K562 (cell line): Measurements from ENCODE around the gene CYTH4. TPM values are rescaled to one million over a fixed set of nuclear protein-coding genes. Genes with fewer than 3 reads are reported as not detected.

ENCODE experiments used
- ADNP ChIP-seq: fragments of 200-800 bp; sonication (Bioruptor generic); IDR thresholded peaks from 2 replicates; pipeline ENCODE4 v1.6.1; 2016; ENCODE audit warnings: missing genetic modification characterization, missing compliant biosample characterization
- CHD7 ChIP-seq: fragments of 200-600 bp; sonication (generic); IDR thresholded peaks from one replicate; pipeline ENCODE4 v1.6.1; 2012; ENCODE audit warnings: mild to moderate bottlenecking, low read depth, low read length, inconsistent platforms
- CLOCK ChIP-seq: fragments of 250-450 bp; sonication (Bioruptor Pico); IDR thresholded peaks from 2 replicates; pipeline ENCODE4 v1.4.0; 2020; ENCODE audit warnings: mild to moderate bottlenecking, moderate library complexity, borderline replicate concordance
- DDX20 ChIP-seq: fragments of 450-650 bp; IDR thresholded peaks from 2 replicates; pipeline ENCODE4 v1.6.1; 2016; ENCODE audit warnings: missing genetic modification characterization, low read depth, mild to moderate bottlenecking, missing compliant biosample characterization, moderate library complexity
- HDAC2 ChIP-seq: fragments of 450-650 bp; IDR thresholded peaks from 2 replicates; pipeline ENCODE4 v1.6.1; 2016; ENCODE audit warnings: mild to moderate bottlenecking
- HMG20B ChIP-seq: fragments of 250-450 bp; sonication (Bioruptor Pico); IDR thresholded peaks from 2 replicates; pipeline ENCODE4 v1.5.0; 2021; ENCODE audit warnings: mild to moderate bottlenecking
- MEIS2 ChIP-seq: fragments of 450-650 bp; IDR thresholded peaks from 2 replicates; pipeline ENCODE4 v1.6.1; 2014; ENCODE audit warnings: mild to moderate bottlenecking; ENCODE audit not compliant: partially characterized antibody
- NCOA6 ChIP-seq: fragments of 450-650 bp; IDR thresholded peaks from 2 replicates; pipeline ENCODE4 v1.6.1; 2017; ENCODE audit warnings: mild to moderate bottlenecking
- PKNOX1 ChIP-seq: fragments of 450-650 bp; IDR thresholded peaks from 2 replicates; pipeline ENCODE4 v1.6.1; 2016
- ZNF445 ChIP-seq: fragments of 250-450 bp; sonication (Bioruptor Pico); IDR thresholded peaks from 2 replicates; pipeline ENCODE4 v1.4.0; 2020; ENCODE audit warnings: low read depth, mild to moderate bottlenecking, moderate library complexity
- polyA plus RNA-seq, 8 experiments: library from polyadenylated mRNA; depleted of rRNA in 4 of 8; stranded (reverse) in 5 of 8; unstranded in 3 of 8; fragments of >200 nt; fragmentation: Nextera tagmentation in 2 of 8; fragmentation: Illumina TruSeq in 1 of 8; extraction: Ambion mirVana in 2 of 8; extraction: Trizol in 1 of 8; gene quantifications; 2 replicates each; pipeline versions ENCODE4 v1.2.1 to v1.2.3, GENCODE V29; 2011 to 2014; ENCODE audit warnings: inconsistent platforms in 1 of 8, missing spikeins in 1 of 8
- total RNA-seq, 7 experiments: library from RNA; depleted of rRNA in 6 of 7; stranded (reverse); fragments of >200 nt in 6 of 7; fragmentation: Illumina TruSeq in 2 of 7; extraction: Trizol in 2 of 7; gene quantifications; 2 replicates each; pipeline versions ENCODE4 v1.2.1 to v1.2.3, GENCODE V29; 2011 to 2021; ENCODE audit warnings: low replicate concordance in 1 of 7

The CYTH4 gene
- total and polyA plus RNA-seq, 9 of the 15 experiments (the other 6 are each of a cell fraction or from before 2014, with no cell fraction given) = 0.03 to 2.0 (median 0.61) TPM; not detected in 1

GRCh38 chr22:37310075-37310606, 27.8 kb downstream of the CYTH4 start (continued):
- TF ChIP-seq CHD7 = no peak
- TF ChIP-seq PKNOX1 = peak; percentile 61
- no peak for TF ChIP-seq NCOA6
- 0 out of 2 replicates have a peak, but pooled peaks have one; percentile 34 for TF ChIP-seq CLOCK (CRISPR knock-in tag)
- TF ChIP-seq ADNP (tag) = peak; percentile 18; the same call in 1 of the 2 replicates
- no peak for TF ChIP-seq HMG20B (CRISPR knock-in tag)
- peak; percentile 85 for TF ChIP-seq MEIS2
- TF ChIP-seq ZNF445 (CRISPR knock-in tag) = no peak
- TF ChIP-seq DDX20 (tag) = no peak
- peak; percentile 15; the same call in 1 of the 2 replicates for TF ChIP-seq HDAC2
